GM21526 (cell line): ENCODE results near the gene ELMO1.

Experiments used
- ATAC-seq: cut with Tn5 transposase; IDR thresholded peaks from one replicate; pipeline ENCODE4 v1.9.1; 2021; ENCODE audit warnings: moderate library complexity; ENCODE audit not compliant: unreplicated experiment, low FRiP score

ELMO1 gene

GRCh38 chr7:37083311-37084096 lies 365.2 kb downstream of the ELMO1 start:
- no peak for ATAC-seq

DNA sequence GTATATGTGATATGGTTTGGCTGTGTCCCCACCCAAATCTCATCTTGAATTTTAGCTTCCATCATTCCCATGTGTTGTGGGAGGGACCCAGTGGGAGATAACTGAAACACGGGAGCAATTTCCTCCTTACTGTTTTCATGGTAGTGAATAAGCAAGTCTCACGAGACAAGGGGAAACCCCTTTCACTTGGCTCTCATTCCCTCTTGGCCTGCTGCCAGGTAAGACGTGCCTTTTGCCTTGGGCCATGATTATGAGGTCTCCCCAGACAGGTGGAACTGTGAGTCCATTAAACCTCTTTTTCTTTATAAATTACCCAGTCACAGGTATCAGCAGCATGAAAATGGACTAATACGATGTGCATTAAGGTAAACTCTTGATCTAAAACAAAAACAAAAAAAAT lies 367.2 kb downstream of the ELMO1 start:
- no peak for ATAC-seq

DNA sequence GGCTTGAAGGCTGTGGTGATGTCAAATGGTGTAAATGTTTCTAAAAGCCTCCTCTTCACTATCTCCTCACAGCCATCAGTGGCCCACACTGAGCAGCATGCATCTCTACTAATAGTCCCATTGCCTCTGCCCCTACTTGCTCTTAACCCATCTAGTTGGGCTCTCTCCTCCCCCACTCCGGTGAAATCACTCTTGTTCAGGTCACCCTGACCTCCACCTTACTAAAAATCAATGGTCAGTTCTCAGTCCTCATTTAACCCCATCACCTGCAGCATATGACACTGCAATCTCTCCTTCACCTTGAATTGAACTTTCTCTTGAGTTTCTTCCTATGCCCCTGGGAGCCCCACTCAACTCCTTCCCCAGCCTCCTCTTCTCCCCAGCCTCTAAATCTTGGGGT lies 369.2 kb downstream of the ELMO1 start:
- no peak for ATAC-seq

DNA sequence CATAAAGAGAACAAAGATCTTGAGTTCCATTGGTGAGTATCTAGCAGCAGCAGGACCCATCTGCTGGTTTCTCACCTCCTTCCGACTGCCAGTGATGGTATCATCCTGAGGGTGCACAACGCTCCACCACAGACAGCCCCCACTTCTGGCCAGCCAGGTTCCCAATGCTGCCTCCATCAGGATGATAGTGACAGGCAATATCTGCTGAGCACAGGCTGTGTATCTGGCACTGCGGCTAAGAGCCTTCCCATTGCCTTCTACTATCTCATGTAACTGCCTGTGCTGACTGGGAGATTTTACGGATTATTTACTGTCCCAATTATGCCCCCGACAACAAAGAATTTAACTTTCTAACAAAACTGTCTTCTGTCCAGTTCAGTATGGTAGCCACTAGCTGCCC lies 372.0 kb downstream of the ELMO1 start:
- no peak for ATAC-seq

DNA sequence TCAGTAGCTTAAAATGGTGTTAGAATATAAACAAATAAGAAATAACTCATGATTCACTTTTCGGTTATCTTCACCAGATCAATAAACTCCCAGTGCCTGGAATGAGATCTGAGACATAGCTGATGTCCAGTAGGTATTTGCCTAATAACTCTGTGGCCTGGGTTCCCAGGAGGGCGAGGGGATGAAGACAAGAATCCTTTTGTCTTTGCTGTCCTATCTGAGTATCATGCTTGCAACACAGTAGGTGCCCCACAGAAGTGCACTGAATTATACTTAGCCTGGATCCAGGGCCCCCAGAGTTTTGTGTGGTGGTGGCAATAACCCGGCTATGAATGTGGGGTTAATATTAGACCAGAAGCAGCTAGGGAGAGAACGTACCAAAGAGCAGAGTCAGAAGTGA lies 374.3 kb downstream of the ELMO1 start:
- no peak for ATAC-seq

- no peak for ATAC-seq
These were observed 377.5 kb downstream of the ELMO1 start for GRCh38 chr7:37071124-37071523.

DNA sequence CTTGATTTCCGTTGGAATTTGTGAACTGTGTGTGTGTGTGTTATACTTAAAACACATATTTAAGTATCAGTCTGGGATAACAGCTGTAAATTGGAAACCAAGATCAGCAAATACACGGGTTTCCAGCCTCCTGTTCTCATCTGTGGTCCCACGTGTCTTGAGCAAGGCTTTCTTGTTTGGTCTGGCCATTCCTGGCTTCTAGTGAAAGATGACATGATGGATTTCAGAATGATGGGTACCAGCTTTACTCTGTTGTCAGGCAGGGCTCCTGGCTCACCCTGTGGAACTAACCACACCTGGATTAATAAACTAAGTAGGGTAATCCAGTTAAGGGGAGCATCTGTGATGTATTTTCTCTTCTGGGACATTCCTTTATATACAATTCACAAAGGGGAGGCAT lies 378.2 kb downstream of the ELMO1 start:
- ATAC-seq, result no peak

GRCh38 chr7:37070031-37070430 lies 378.6 kb downstream of the ELMO1 start:
- ATAC-seq, result no peak

GRCh38 chr7:37069336-37069735 lies 379.3 kb downstream of the ELMO1 start:
- no peak for ATAC-seq

DNA sequence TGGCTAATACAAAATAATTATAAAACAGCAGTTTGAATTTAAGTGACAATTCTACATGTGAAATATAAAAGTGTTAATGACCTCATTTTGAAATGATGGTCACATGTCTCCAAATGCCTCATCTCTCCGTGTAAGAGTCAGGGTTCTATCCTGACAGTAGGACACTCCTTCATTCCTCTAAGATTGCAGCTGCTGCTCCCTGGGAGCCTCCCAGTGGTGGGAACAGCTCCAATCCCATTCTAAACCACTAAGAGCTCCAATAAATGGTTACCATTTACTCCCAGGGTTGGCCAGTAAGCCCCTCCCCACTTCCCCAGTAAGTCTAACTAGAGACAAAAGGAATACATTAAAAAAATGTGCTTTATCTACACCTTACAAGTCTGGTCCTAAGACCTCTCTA lies 379.8 kb downstream of the ELMO1 start:
- ATAC-seq, result no peak

GRCh38 chr7:37068038-37068437 lies 380.6 kb downstream of the ELMO1 start:
- ATAC-seq, result no peak

DNA sequence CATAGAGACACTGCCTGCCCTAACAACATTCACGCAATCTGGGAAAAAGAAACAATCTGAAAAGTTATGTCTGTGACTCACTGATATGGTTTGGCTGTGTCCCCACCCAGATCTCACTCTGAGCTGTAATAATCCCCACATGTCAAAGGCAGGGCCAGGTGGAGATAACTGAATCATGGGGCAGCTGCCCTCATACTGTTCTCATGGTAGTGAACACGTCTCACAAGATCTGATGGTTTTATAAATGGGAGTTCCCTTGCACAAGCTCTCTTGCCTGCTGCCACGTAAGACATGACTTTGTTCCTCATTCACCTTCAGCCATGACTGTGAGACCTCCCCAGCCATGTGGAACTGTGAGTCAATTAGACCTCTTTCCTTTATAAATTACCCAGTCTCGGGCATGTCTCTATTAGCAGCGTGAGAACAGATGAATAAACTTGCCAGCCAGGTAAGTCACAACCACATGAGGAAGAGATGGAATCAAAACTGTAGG lies 382.8 kb downstream of the ELMO1 start:
- ATAC-seq, result no peak

- ATAC-seq, result no peak
These were observed 386.2 kb downstream of the ELMO1 start for GRCh38 chr7:37062560-37062859.

GRCh38 chr7:37061849-37062559 lies 386.7 kb downstream of the ELMO1 start:
- no peak for ATAC-seq

DNA sequence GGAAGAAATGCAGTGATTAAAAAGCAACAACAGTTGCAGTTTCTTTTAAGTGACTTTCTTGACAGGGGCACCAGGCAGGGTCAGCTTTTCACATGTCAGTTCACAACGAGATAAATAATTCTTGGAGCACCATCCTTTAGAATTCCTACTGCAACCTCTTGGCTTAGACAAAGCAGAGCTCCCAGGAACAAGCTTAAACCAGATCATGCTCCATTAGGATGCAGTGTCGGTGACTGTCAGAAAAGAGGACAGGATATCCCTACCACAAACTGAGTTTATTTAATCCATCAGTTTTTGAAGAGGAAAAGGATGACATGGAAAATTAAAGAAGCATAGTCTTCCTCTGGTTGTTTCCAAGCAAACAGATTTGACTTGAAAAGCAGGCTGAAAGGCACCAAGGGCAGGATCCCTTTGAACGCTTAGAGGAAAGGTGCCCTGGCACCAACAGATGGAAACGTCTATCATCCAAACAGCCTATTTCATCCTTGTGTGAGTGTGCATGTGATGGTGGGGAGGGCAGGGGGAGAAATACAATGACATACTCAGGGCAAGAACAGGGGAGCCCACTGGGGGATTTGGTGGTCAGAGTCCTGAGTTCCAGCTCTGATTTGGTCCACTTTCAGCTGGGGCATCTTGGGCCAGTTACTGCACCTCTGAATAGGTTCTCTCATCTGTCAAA lies 392.3 kb downstream of the ELMO1 start:
- ATAC-seq, result no peak

DNA sequence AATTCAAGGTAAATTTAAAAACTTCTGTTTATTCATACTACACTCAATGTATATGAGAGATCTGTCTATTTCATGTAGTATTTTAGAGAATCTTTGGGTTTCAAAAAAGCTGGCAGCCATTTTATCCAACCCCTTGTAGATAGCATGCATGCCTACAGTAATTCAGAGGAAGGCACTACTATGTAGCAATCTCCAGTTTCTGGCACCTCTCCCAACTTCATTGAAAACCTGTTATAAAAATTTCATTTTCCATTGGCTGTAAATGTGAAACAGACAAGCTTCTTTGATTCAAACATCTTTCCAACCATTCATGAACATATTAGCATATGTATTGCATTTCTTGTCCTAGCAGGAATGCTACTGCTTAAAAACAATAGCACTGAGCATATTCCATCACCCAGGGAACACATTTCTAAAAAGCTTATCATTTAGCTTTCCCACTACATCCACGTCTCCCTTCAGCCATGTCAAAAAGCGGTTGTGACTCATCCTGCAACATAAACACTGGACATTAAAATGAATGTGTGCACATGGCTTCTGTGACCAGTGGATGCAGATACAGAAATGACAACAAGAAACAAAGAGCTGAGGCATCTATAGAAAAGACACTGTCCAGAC lies 393.9 kb downstream of the ELMO1 start:
- ATAC-seq, result no peak

- no peak for ATAC-seq
These were observed 396.0 kb downstream of the ELMO1 start for GRCh38 chr7:37052705-37053104.

GRCh38 chr7:37050801-37051200 lies 397.9 kb downstream of the ELMO1 start:
- no peak for ATAC-seq

DNA sequence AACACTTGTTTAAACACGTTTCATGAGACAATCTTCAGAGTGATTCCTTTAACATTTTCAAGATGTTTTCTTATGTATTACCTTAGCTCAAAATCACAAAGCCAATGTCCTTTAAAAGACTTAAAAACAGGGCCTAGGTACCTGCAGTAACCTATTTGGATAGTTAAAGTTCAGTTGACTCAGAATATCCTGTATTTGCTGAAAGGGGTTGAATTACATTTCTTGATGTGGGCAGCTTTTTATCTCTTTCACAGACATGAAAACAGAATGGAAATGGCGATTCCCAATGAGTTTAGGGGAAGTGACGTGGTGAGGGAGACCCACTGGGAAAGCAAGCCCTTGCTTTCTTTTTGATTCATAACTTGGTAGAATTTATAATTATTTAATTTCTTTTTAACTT lies 400.0 kb downstream of the ELMO1 start:
- ATAC-seq, result no peak

GRCh38 chr7:37047260-37047659 lies 401.4 kb downstream of the ELMO1 start:
- no peak for ATAC-seq

DNA sequence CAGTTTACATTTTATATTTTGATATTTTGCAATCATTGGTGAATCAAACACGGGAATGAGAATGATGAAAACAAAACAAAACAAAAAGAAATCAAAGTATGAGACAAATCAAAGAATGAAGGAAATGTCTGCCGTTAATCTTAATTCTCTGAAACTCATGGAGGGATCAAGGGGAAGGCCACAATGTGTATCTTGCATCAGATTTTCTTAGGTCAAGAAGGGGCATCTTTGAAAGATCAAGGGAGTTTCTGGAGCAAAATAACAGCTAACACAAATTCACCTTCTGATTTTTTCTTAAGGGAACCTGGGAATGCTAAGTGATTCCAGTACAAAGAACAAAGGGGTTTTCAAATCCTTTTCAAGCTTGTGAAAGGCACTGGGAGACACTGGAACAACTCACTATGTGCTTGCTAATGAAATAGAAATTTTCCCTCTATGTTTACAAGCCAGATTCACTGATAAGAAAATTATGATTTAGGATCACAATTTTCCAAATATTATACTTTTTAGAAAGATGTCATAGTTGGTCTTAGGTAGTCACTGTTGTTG lies 402.1 kb downstream of the ELMO1 start:
- ATAC-seq, result no peak
